Ascending aorta (tissue), 2 donors: ENCODE measurements around the gene FXYD3. TPM values are rescaled to one million over a fixed set of nuclear protein-coding genes. Genes with fewer than 3 reads are reported as not detected.

Experiments used
- DNase-seq, 2 donors: peaks; one replicate each; pipeline ENCODE4 v3.0.0-alpha.2; 2019; ENCODE audit warnings: low spot score in 2 of 2
- H3K27ac ChIP-seq, 2 donors: fragments of 200-600 bp; sonication (generic); one replicate each; pipeline ENCODE4 v1.5.1; 2016 to 2017; ENCODE audit warnings: mild to moderate bottlenecking in 1 of 2
- H3K27me3 ChIP-seq: fragments of 200-600 bp; sonication (generic); one replicate; pipeline ENCODE4 v1.5.1; 2017
- H3K36me3 ChIP-seq, 2 donors: fragments of 200-600 bp; sonication (generic); one replicate each; pipeline ENCODE4 v1.5.1; 2016
- H3K4me1 ChIP-seq, 2 donors: fragments of 200-600 bp; sonication (generic); one replicate each; pipeline ENCODE4 v1.5.1; 2016 to 2017; ENCODE audit warnings: mild to moderate bottlenecking in 1 of 2
- H3K4me3 ChIP-seq, 2 donors: fragments of 200-600 bp; sonication (generic); one replicate each; pipeline ENCODE4 v1.5.1; 2016 to 2017; ENCODE audit warnings: mild to moderate bottlenecking in 1 of 2
- H3K9me3 ChIP-seq, 2 donors: fragments of 200-600 bp; sonication (generic); one replicate each; pipeline ENCODE4 v1.5.1; 2016
- CTCF ChIP-seq, 3 experiments: fragments of 200-600 bp in 2 of 3; fragments of 450-650 bp in 1 of 3; sonication (generic) in 2 of 3; IDR thresholded peaks; one replicate each; pipeline ENCODE4 v1.5.1; 2016 to 2019; ENCODE audit warnings: antibody characterized with exemption in 3 of 3, mild to moderate bottlenecking in 1 of 3, moderate library complexity in 1 of 3
- intact Hi-C: fragments of 100-400 bp; cut with DNase I; formaldehyde crosslinking; loops from one replicate; pipeline ENCODE4 v1.15.1; 2023
- total RNA-seq: library from RNA; depleted of rRNA; stranded (reverse); fragments of >200 nt; gene quantifications from one replicate; pipeline ENCODE4 v1.1.0, GENCODE V29; 2016

FXYD3 gene
- total RNA-seq, 1 donor from 2014 or later, result not detected

- no peak overlapping the region for H3K27ac ChIP-seq
- no peak for DNase-seq
Observed at GRCh38 chr19:35070471-35070870, 45.2 kb upstream of the FXYD3 start.

GRCh38 chr19:35073516-35073915, 42.1 kb upstream of the FXYD3 start:
- intact Hi-C loops, result no loop called here
- no peak for TF ChIP-seq CTCF (IDR thresholded peaks at IDR 0.05)
- H3K27me3 ChIP-seq, result no peaks in the 10 kb centered on the region
- no peaks in the 10 kb centered on the region for H3K4me1 ChIP-seq
- DNase-seq, result no peak
- H3K9me3 ChIP-seq, result peaks cover 0 to 6% of the 10 kb centered on the region in 2 donors
- H3K36me3 ChIP-seq, result no peaks in the 10 kb centered on the region
- no peak overlapping the region for H3K4me3 ChIP-seq
- H3K27ac ChIP-seq, result no peak overlapping the region

More at GRCh38 chr19:35070471-35070870, 45.2 kb upstream of the FXYD3 start:
- Histone ChIP-seq H3K27me3 (no peaks in the 10 kb centered on the region), H3K4me1 (no peaks in the 10 kb centered on the region), H3K36me3 (no peaks in the 10 kb centered on the region), H3K9me3 (peaks cover 0 to 6% of the 10 kb centered on the region in 2 donors), H3K4me3 (no peak overlapping the region)
- no peak for TF ChIP-seq CTCF (IDR thresholded peaks at IDR 0.05)
- intact Hi-C loops, result no loop called here

GRCh38 chr19:35073941-35074340, 41.7 kb upstream of the FXYD3 start:
- intact Hi-C loops, result no loop called here
- no peaks in the 10 kb centered on the region for H3K36me3 ChIP-seq
- H3K27ac ChIP-seq, result no peak overlapping the region
- no peak overlapping the region for H3K4me3 ChIP-seq
- DNase-seq, result no peak
- no peaks in the 10 kb centered on the region for H3K4me1 ChIP-seq
- H3K9me3 ChIP-seq, result peaks cover 0 to 6% of the 10 kb centered on the region in 2 donors
- TF ChIP-seq CTCF (IDR thresholded peaks at IDR 0.05), result no peak
- no peaks in the 10 kb centered on the region for H3K27me3 ChIP-seq

- Histone ChIP-seq H3K4me3 (no peak overlapping the region), H3K36me3 (no peaks in the 10 kb centered on the region), H3K4me1 (no peaks in the 10 kb centered on the region), H3K27ac (no peak overlapping the region), H3K9me3 (peaks cover 0 to 6% of the 10 kb centered on the region in 2 donors), H3K27me3 (no peaks in the 10 kb centered on the region)
- no peak for DNase-seq
- intact Hi-C loops, result no loop called here
- TF ChIP-seq CTCF (IDR thresholded peaks at IDR 0.05), result no peak
Observed at GRCh38 chr19:35074426-35075201, 41.0 kb upstream of the FXYD3 start.

- TF ChIP-seq CTCF (IDR thresholded peaks at IDR 0.05), result no peak
- intact Hi-C loops, result no loop called here
- no peak for DNase-seq
- Histone ChIP-seq H3K4me1 (no peaks in the 10 kb centered on the region), H3K27ac (no peak overlapping the region), H3K27me3 (no peaks in the 10 kb centered on the region), H3K9me3 (peaks cover 0 to 3% of the 10 kb centered on the region in 2 donors), H3K36me3 (no peaks in the 10 kb centered on the region), H3K4me3 (no peak overlapping the region)
Observed at GRCh38 chr19:35075202-35076025, 40.2 kb upstream of the FXYD3 start.
